H1 (cell line): ENCODE results near the gene SMARCA2.

Experiments
- JUND ChIP-seq: IDR thresholded peaks from 2 replicates; pipeline ENCODE4 v1.6.1; 2011; ENCODE audit warnings: mild to moderate bottlenecking, improper control_type of control experiment, low read length
- TBP ChIP-seq: IDR thresholded peaks from 2 replicates; pipeline ENCODE4 v1.6.1; 2011; ENCODE audit warnings: low read depth, low read length, improper control_type of control experiment
- TF ChIP-seq, protein P1 (sequence below), 3 experiments: IDR thresholded peaks; 1 replicate in 2 of 3; 2 replicates in 1 of 3; pipeline versions ENCODE4 v1.5.1 to v1.6.1; 2011; ENCODE audit warnings: low read length in 3 of 3, mild to moderate bottlenecking in 3 of 3, inconsistent platforms in 2 of 3, low read depth in 1 of 3, moderate library complexity in 1 of 3; ENCODE audit not compliant: insufficient read depth in 1 of 3; ENCODE audit errors: control extremely low read depth in 1 of 3

DNA sequence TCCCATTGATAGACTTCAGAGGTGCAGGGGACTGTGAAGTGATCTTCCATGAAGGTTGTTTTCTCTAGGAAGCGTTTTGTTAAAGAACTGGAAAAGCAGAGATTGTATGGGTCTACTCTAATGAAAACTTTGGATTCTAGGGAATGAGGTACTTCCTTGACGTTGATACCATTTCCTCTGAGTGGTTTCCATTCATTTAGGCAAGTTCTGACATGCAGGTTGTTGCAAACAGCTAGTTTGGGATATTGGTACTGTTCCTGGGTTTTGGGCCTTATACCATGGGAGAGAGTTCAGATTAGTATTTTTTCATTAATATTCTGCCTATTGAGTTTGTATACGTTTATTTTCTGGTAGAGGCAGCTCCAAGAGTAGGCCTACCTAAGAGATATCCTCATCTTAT lies 25.7 kb downstream of the SMARCA2 start:
- TF ChIP-seq, protein P1, sequence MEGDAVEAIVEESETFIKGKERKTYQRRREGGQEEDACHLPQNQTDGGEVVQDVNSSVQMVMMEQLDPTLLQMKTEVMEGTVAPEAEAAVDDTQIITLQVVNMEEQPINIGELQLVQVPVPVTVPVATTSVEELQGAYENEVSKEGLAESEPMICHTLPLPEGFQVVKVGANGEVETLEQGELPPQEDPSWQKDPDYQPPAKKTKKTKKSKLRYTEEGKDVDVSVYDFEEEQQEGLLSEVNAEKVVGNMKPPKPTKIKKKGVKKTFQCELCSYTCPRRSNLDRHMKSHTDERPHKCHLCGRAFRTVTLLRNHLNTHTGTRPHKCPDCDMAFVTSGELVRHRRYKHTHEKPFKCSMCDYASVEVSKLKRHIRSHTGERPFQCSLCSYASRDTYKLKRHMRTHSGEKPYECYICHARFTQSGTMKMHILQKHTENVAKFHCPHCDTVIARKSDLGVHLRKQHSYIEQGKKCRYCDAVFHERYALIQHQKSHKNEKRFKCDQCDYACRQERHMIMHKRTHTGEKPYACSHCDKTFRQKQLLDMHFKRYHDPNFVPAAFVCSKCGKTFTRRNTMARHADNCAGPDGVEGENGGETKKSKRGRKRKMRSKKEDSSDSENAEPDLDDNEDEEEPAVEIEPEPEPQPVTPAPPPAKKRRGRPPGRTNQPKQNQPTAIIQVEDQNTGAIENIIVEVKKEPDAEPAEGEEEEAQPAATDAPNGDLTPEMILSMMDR (IDR thresholded peaks at IDR 0.05; ENCODE audit: control extremely low read depth in 1 of 3, insufficient read depth in 1 of 3, low read depth in 1 of 3, low read length in 3 of 3) = no peak
- no peak for TF ChIP-seq JUND
- no peak for TF ChIP-seq TBP
